Activated CD8-positive, alpha-beta memory T cell treated with anti-CD3 and anti-CD28 coated beads, Interleukin-2, amount 50 U/mL, for 1 hour (primary cell): ENCODE results near the gene HLCS.
"Not testable (repeated sequence)": the region's sequence is repeated elsewhere in the genome, so short reads cannot be mapped to it uniquely, and the experiment has no call there.

ENCODE experiments used
- DNase-seq: peaks from one replicate; pipeline ENCODE4 v3.0.0-alpha.2; 2020; ENCODE audit errors: extremely low read depth

HLCS gene

GRCh38 chr21:36955783-36956182 lies 10.7 kb downstream of the HLCS start:
- no peak for DNase-seq

GRCh38 chr21:36952331-36952730 lies 14.1 kb downstream of the HLCS start:
- DNase-seq, result not testable (repeated sequence)

GRCh38 chr21:36949171-36950141 lies 17.0 kb downstream of the HLCS start:
- no peak for DNase-seq

GRCh38 chr21:36948686-36949085 lies 17.8 kb downstream of the HLCS start:
- DNase-seq, result no peak

GRCh38 chr21:36946949-36947356 lies 19.5 kb downstream of the HLCS start:
- no peak for DNase-seq

- DNase-seq, result no peak
Measured at GRCh38 chr21:36945496-36946138, 20.9 kb downstream of the HLCS start.

GRCh38 chr21:36936361-36937135 lies 29.9 kb downstream of the HLCS start:
- DNase-seq, result no peak

- no peak for DNase-seq
Measured at GRCh38 chr21:36934864-36935420, 31.5 kb downstream of the HLCS start.

- DNase-seq, result no peak
Measured at GRCh38 chr21:36932161-36932816, 34.2 kb downstream of the HLCS start.

- DNase-seq, result no peak
Measured at GRCh38 chr21:36929622-36930021, 36.8 kb downstream of the HLCS start.

GRCh38 chr21:36928960-36929359 lies 37.5 kb downstream of the HLCS start:
- DNase-seq, result no peak

- DNase-seq, result peak; percentile 17
Measured at GRCh38 chr21:36927719-36928117, 38.8 kb downstream of the HLCS start.

GRCh38 chr21:36926989-36927718 lies 39.3 kb downstream of the HLCS start:
- DNase-seq, result no peak

- no peak for DNase-seq
Measured at GRCh38 chr21:36923270-36923669, 43.2 kb downstream of the HLCS start.

- DNase-seq, result no peak
Measured at GRCh38 chr21:36922861-36923260, 43.6 kb downstream of the HLCS start.

GRCh38 chr21:36918291-36918690 lies 48.2 kb downstream of the HLCS start:
- no peak for DNase-seq

- DNase-seq, result no peak
Measured at GRCh38 chr21:36917471-36918158, 48.9 kb downstream of the HLCS start.

GRCh38 chr21:36916718-36917117 lies 49.8 kb downstream of the HLCS start:
- DNase-seq, result no peak

- no peak for DNase-seq
Measured at GRCh38 chr21:36915696-36916245, 50.7 kb downstream of the HLCS start.
